GM12874 (cell line): ENCODE results near the gene ECI1.

Source experiments
- CTCF ChIP-seq: IDR thresholded peaks from 2 replicates; pipeline ENCODE4 v1.5.1; 2011; ENCODE audit warnings: low read depth, mild to moderate bottlenecking, control low read depth, low read length, moderate library complexity; ENCODE audit not compliant: insufficient read depth

Gene ECI1

GRCh38 chr16:2284797-2285576 lies 33.6 kb upstream of the ECI1 start:
- TF ChIP-seq CTCF: no peak

GRCh38 chr16:2284001-2284770 lies 32.8 kb upstream of the ECI1 start:
- TF ChIP-seq CTCF: no peak

- TF ChIP-seq CTCF: no peak
Observed at GRCh38 chr16:2282866-2283555, 31.6 kb upstream of the ECI1 start.

- no peak for TF ChIP-seq CTCF
Observed at GRCh38 chr16:2282262-2282661, 30.9 kb upstream of the ECI1 start.

- TF ChIP-seq CTCF: no peak
Observed at GRCh38 chr16:2280981-2281542, 29.7 kb upstream of the ECI1 start.

- no peak for TF ChIP-seq CTCF
Observed at GRCh38 chr16:2280461-2280860, 29.1 kb upstream of the ECI1 start.
